Measurements from ENCODE around the gene KYNU.
"Not testable (repeated sequence)": the region's sequence is repeated elsewhere in the genome, so short reads cannot be mapped to it uniquely, and the experiment has no call there.

The KYNU gene

GRCh38 chr2:142866426-142866825, 11.0 kb upstream of the KYNU start:
- H3K4ac ChIP-seq (ENCODE audit: low read depth, low read length), result no peak overlapping the region
- H2BK120ac ChIP-seq (ENCODE audit: insufficient read depth, low read length, poor library complexity), result no peak overlapping the region
- no peak overlapping the region for H3K18ac ChIP-seq (ENCODE audit: low read length)
- no peak overlapping the region for H2AFZ ChIP-seq (ENCODE audit: insufficient read depth, low read length, poor library complexity)
- H2BK12ac ChIP-seq (ENCODE audit: low read length), result no peak overlapping the region
- H4K12ac ChIP-seq (ENCODE audit: low read depth, low read length), result no peak overlapping the region
- H2BK5ac ChIP-seq (ENCODE audit: low read depth, low read length, poor library complexity), result no peak overlapping the region
- H3K9me3 ChIP-seq (ENCODE audit: insufficient read depth, low read depth, low read length), result no peaks in the 10 kb centered on the region
- no CpG with 5 or more reads among the region's 2 CpGs for WGBS (ENCODE audit: extremely low coverage, insufficient coverage, insufficient read length)
- H3K4me3 ChIP-seq (ENCODE audit: low read depth, low read length), result no peak overlapping the region
- H4K8ac ChIP-seq (ENCODE audit: low read depth, low read length), result no peak overlapping the region
- H3K79me1 ChIP-seq (ENCODE audit: low read length), result no peaks in the 10 kb centered on the region
- H4K91ac ChIP-seq (ENCODE audit: low read depth, low read length), result no peak overlapping the region
- H3K4me1 ChIP-seq (ENCODE audit: control insufficient read depth in 1 of 2, insufficient read depth in 2 of 2, low read length in 2 of 2), result no peaks in the 10 kb centered on the region
- no peaks in the 10 kb centered on the region for H3K27me3 ChIP-seq (ENCODE audit: insufficient read depth, low read length)
- H2AK5ac ChIP-seq (ENCODE audit: low read length), result no peak overlapping the region
- H3K14ac ChIP-seq (ENCODE audit: low read length), result no peak overlapping the region
- DNase-seq, result no peak
- no peaks in the 10 kb centered on the region for H3K36me3 ChIP-seq (ENCODE audit: control insufficient read depth in 1 of 2, insufficient read depth in 2 of 2, low read length in 2 of 2)
- H3K4me2 ChIP-seq (ENCODE audit: low read length), result no peak overlapping the region
- H3K79me2 ChIP-seq (ENCODE audit: control insufficient read depth, insufficient read depth, low read length, poor library complexity), result no peaks in the 10 kb centered on the region
- H3K9ac ChIP-seq (ENCODE audit: low read length), result no peak overlapping the region
- no peak overlapping the region for H3K27ac ChIP-seq (ENCODE audit: low read depth, low read length)
- no peak overlapping the region for H3K23ac ChIP-seq (ENCODE audit: low read length)

DNA sequence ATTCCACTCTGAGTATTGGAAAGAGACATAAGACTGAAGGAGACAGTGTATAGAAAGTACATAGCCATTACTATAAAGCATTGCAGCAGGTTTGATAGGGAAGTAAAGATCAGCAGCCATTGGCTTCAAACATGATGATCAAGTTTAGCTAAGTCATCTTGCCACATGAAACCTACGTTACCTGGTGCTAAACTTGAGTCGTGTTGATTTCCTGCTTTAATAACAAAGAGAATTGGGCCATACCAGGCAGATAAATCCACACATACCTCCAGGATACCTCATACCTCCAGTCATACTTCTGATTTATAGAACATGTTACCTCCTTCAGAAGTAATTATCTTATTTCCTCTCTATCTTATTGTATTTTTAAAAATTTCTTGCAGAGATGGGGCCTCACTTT, 10.3 kb upstream of the KYNU start:
- Histone ChIP-seq H3K4ac (ENCODE audit: low read depth, low read length) (no peak overlapping the region), H3K4me2 (ENCODE audit: low read length) (no peak overlapping the region), H2BK120ac (ENCODE audit: insufficient read depth, low read length, poor library complexity) (no peak overlapping the region), H2BK12ac (ENCODE audit: low read length) (no peak overlapping the region), H4K91ac (ENCODE audit: low read depth, low read length) (no peak overlapping the region), H3K23ac (ENCODE audit: low read length) (no peak overlapping the region), H3K79me1 (ENCODE audit: low read length) (no peaks in the 10 kb centered on the region), H3K9ac (ENCODE audit: low read length) (no peak overlapping the region), H2BK5ac (ENCODE audit: low read depth, low read length, poor library complexity) (no peak overlapping the region), H3K27me3 (ENCODE audit: insufficient read depth, low read length) (no peaks in the 10 kb centered on the region), H3K4me3 (ENCODE audit: low read depth, low read length) (no peak overlapping the region), H2AFZ (ENCODE audit: insufficient read depth, low read length, poor library complexity) (no peak overlapping the region), H2AK5ac (ENCODE audit: low read length) (no peak overlapping the region), H3K27ac (ENCODE audit: low read depth, low read length) (no peak overlapping the region), H3K18ac (ENCODE audit: low read length) (no peak overlapping the region), H3K9me3 (ENCODE audit: insufficient read depth, low read depth, low read length) (no peaks in the 10 kb centered on the region), H3K79me2 (ENCODE audit: control insufficient read depth, insufficient read depth, low read length, poor library complexity) (no peaks in the 10 kb centered on the region), H3K4me1 (ENCODE audit: control insufficient read depth in 1 of 2, insufficient read depth in 2 of 2, low read length in 2 of 2) (no peaks in the 10 kb centered on the region), H4K8ac (ENCODE audit: low read depth, low read length) (no peak overlapping the region), H3K14ac (ENCODE audit: low read length) (no peak overlapping the region), H4K12ac (ENCODE audit: low read depth, low read length) (no peak overlapping the region), H3K36me3 (ENCODE audit: control insufficient read depth in 1 of 2, insufficient read depth in 2 of 2, low read length in 2 of 2) (no peaks in the 10 kb centered on the region)
- DNase-seq, result peak in 1 of 2 donors; percentile 23
- WGBS (ENCODE audit: extremely low coverage, insufficient coverage, insufficient read length), result no CpG with 5 or more reads among the region's 2 CpGs

DNA sequence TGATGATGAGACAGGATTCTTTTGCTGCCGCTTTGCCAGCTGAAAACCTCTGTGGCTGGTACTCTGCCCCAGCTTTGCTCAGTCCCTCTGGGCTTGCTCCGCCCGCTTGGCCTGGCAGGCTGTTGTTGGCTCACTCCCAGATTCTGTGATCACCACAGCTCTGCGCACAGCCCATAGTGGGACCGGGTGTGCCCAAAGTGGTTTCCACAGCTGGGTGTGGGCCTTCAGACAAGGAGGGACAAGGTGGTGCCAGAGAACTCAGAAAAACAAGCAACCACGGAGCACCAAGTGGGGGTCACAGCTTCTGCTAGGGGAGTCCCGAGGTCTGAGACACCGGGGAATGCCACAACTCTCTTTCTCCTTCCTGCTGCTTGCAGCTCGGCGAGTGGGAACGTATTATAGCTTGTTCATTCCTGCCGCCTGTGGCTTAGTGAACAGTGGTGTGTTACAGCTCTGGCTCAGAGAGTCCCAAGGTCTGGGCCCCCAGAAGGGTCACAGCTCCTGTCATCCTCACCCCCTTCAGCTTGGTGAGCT, 9.2 kb upstream of the KYNU start:
- H3K9me3 ChIP-seq (ENCODE audit: insufficient read depth, low read depth, low read length), result no peaks in the 10 kb centered on the region
- H2AFZ ChIP-seq (ENCODE audit: insufficient read depth, low read length, poor library complexity), result no peak overlapping the region
- H3K4me1 ChIP-seq (ENCODE audit: control insufficient read depth in 1 of 2, insufficient read depth in 2 of 2, low read length in 2 of 2), result no peaks in the 10 kb centered on the region
- H2BK5ac ChIP-seq (ENCODE audit: low read depth, low read length, poor library complexity), result no peak overlapping the region
- H2BK120ac ChIP-seq (ENCODE audit: insufficient read depth, low read length, poor library complexity), result no peak overlapping the region
- no peak overlapping the region for H3K23ac ChIP-seq (ENCODE audit: low read length)
- H3K27me3 ChIP-seq (ENCODE audit: insufficient read depth, low read length), result no peaks in the 10 kb centered on the region
- H3K27ac ChIP-seq (ENCODE audit: low read depth, low read length), result no peak overlapping the region
- no peak overlapping the region for H2AK5ac ChIP-seq (ENCODE audit: low read length)
- H3K14ac ChIP-seq (ENCODE audit: low read length), result no peak overlapping the region
- H3K4ac ChIP-seq (ENCODE audit: low read depth, low read length), result no peak overlapping the region
- no peak overlapping the region for H3K4me3 ChIP-seq (ENCODE audit: low read depth, low read length)
- no peak overlapping the region for H3K4me2 ChIP-seq (ENCODE audit: low read length)
- no peaks in the 10 kb centered on the region for H3K36me3 ChIP-seq (ENCODE audit: control insufficient read depth in 1 of 2, insufficient read depth in 2 of 2, low read length in 2 of 2)
- H3K79me2 ChIP-seq (ENCODE audit: control insufficient read depth, insufficient read depth, low read length, poor library complexity), result no peaks in the 10 kb centered on the region
- no CpG with 5 or more reads among the region's 12 CpGs for WGBS (ENCODE audit: extremely low coverage, insufficient coverage, insufficient read length)
- peak in 1 of 2 donors; percentile 26 for DNase-seq
- H3K18ac ChIP-seq (ENCODE audit: low read length), result no peak overlapping the region
- no peak overlapping the region for H4K8ac ChIP-seq (ENCODE audit: low read depth, low read length)
- H4K12ac ChIP-seq (ENCODE audit: low read depth, low read length), result no peak overlapping the region
- H2BK12ac ChIP-seq (ENCODE audit: low read length), result no peak overlapping the region
- H3K79me1 ChIP-seq (ENCODE audit: low read length), result no peaks in the 10 kb centered on the region
- H3K9ac ChIP-seq (ENCODE audit: low read length), result no peak overlapping the region
- H4K91ac ChIP-seq (ENCODE audit: low read depth, low read length), result no peak overlapping the region

DNA sequence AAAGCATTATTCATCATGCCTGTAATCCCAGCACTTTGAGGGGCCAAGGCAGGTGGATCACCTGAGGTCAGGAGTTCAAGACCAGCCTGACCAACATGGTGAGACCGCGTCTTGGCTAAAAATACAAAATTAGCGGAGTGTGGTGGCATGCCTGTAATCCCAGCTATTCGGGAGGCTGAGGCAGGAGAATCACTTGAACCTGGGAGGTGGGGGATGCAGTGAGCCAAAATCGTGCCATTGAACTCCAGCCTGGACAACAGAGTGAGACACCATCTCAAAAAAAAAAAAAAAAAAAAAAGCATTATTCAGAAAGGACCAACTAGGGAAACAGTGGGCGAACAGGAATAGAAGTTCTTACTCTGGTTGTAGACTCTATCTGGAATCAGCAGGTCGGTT, 8.4 kb upstream of the KYNU start:
- not testable (repeated sequence) for H3K23ac ChIP-seq (ENCODE audit: low read length); H2BK12ac ChIP-seq (ENCODE audit: low read length); H3K36me3 ChIP-seq (ENCODE audit: control insufficient read depth in 1 of 2, insufficient read depth in 2 of 2, low read length in 2 of 2); H4K8ac ChIP-seq (ENCODE audit: low read depth, low read length); H4K12ac ChIP-seq (ENCODE audit: low read depth, low read length); H3K27ac ChIP-seq (ENCODE audit: low read depth, low read length); H3K4me1 ChIP-seq (ENCODE audit: control insufficient read depth in 1 of 2, insufficient read depth in 2 of 2, low read length in 2 of 2); H3K18ac ChIP-seq (ENCODE audit: low read length); H3K27me3 ChIP-seq (ENCODE audit: insufficient read depth, low read length); H4K91ac ChIP-seq (ENCODE audit: low read depth, low read length); H3K14ac ChIP-seq (ENCODE audit: low read length); H3K4ac ChIP-seq (ENCODE audit: low read depth, low read length); H3K79me2 ChIP-seq (ENCODE audit: control insufficient read depth, insufficient read depth, low read length, poor library complexity); H2BK5ac ChIP-seq (ENCODE audit: low read depth, low read length, poor library complexity); H3K4me2 ChIP-seq (ENCODE audit: low read length); DNase-seq; H3K9ac ChIP-seq (ENCODE audit: low read length); H3K4me3 ChIP-seq (ENCODE audit: low read depth, low read length); H2BK120ac ChIP-seq (ENCODE audit: insufficient read depth, low read length, poor library complexity); H3K9me3 ChIP-seq (ENCODE audit: insufficient read depth, low read depth, low read length); H2AK5ac ChIP-seq (ENCODE audit: low read length); H2AFZ ChIP-seq (ENCODE audit: insufficient read depth, low read length, poor library complexity); H3K79me1 ChIP-seq (ENCODE audit: low read length)
- WGBS (ENCODE audit: extremely low coverage, insufficient coverage, insufficient read length), result no CpG with 5 or more reads among the region's 7 CpGs
